ENCODE measurements around the gene ACSL4. TPM values are rescaled to one million over a fixed set of nuclear protein-coding genes. Genes with fewer than 3 reads are reported as not detected.
"Not testable (repeated sequence)": the region's sequence is repeated elsewhere in the genome, so short reads cannot be mapped to it uniquely, and the experiment has no call there.

Gene ACSL4
- total RNA-seq, 2 experiments from 2014 or later, result 44.8 to 50.7 TPM

DNA sequence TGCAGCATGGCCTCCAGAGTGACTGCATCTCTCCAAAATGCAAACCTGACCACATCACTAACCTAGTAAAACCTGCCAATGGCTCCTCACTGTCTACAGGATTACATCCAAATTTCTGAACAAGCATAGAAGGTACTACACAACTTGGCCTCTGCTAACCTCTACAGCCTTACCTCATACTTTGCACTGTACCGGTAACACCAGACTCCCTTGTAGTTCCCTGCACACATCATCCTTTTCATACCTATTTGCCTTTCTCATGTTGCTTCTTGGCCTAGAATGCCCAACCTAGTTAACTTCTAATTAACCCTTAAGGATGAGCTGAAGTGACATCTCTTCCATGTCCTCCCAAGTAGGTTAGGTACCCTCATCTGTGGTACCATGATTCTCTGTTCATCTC is 74.7 kb downstream of the ACSL4 start:
- Mint-ChIP-seq H3K27me3 (ENCODE audit: low read depth) (no peaks in the 10 kb centered on the region), H3K4me3 (no peak overlapping the region), H3K27ac (no peak overlapping the region), H3K4me1 (ENCODE audit: low read depth) (no peaks in the 10 kb centered on the region), H3K36me3 (ENCODE audit: low read depth) (peaks cover 55% of the 10 kb centered on the region), H3K9me3 (ENCODE audit: insufficient read depth) (no peaks in the 10 kb centered on the region)
- DNase-seq (no peak), ATAC-seq (no peak)
- ChIA-PET CTCF (no interaction called here), POLR2A (no interaction called here)

DNA sequence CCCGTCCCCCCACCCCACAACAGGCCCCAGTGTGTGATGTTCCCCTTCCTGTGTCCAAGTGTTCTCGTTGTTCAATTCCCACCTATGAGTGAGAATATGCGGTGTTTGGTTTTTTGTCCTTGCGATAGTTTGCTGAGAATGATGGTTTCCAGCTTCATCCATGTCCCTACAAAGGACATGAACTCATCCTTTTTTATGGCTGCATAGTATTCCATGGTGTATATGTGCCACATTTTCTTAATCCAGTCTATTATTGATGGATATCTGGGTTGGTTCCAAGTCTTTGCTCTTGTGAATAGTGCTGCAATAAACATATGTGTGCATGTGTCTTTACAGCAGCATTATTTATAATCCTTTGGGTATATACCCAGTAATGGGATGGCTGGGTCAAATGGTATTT is 75.7 kb downstream of the ACSL4 start:
- H3K27me3 Mint-ChIP-seq (ENCODE audit: low read depth), result not testable (repeated sequence)

DNA sequence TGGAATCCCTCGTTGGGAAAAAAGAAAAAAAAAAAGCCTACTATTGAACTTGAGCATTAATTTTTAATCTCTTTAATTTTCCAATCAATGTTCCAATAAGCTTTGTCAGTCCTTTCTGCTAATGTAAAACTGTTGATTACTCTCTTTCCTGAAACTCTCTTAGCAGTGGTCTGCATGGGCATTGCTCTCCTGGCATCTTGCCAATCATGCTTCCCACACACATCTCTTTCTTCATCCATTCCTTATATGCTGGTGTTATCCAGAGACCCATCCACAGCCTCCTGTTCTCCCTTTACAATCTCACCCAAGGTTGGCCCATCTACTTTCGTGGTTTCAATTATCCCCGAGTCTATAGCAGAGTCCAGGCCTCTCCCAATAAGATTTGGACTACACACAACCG is 76.3 kb downstream of the ACSL4 start:
- H3K27ac Mint-ChIP-seq, result no peak overlapping the region
- H3K4me1 Mint-ChIP-seq (ENCODE audit: low read depth), result no peaks in the 10 kb centered on the region
- no peak for DNase-seq
- peaks cover 43% of the 10 kb centered on the region for H3K36me3 Mint-ChIP-seq (ENCODE audit: low read depth)
- H3K27me3 Mint-ChIP-seq (ENCODE audit: low read depth), result no peaks in the 10 kb centered on the region
- no peaks in the 10 kb centered on the region for H3K9me3 Mint-ChIP-seq (ENCODE audit: insufficient read depth)
- POLR2A ChIA-PET, result no interaction called here
- no peak for ATAC-seq
- no peak overlapping the region for H3K4me3 Mint-ChIP-seq
- CTCF ChIA-PET, result no interaction called here

More for the DNA sequence above, 75.7 kb downstream of the ACSL4 start:
- H3K4me3 Mint-ChIP-seq; CTCF ChIA-PET; DNase-seq; ATAC-seq; H3K27ac Mint-ChIP-seq; H3K4me1 Mint-ChIP-seq (ENCODE audit: low read depth); POLR2A ChIA-PET; H3K9me3 Mint-ChIP-seq (ENCODE audit: insufficient read depth): not testable (repeated sequence)
- H3K36me3 Mint-ChIP-seq (ENCODE audit: low read depth), result peaks cover 47% of the 10 kb centered on the region

DNA sequence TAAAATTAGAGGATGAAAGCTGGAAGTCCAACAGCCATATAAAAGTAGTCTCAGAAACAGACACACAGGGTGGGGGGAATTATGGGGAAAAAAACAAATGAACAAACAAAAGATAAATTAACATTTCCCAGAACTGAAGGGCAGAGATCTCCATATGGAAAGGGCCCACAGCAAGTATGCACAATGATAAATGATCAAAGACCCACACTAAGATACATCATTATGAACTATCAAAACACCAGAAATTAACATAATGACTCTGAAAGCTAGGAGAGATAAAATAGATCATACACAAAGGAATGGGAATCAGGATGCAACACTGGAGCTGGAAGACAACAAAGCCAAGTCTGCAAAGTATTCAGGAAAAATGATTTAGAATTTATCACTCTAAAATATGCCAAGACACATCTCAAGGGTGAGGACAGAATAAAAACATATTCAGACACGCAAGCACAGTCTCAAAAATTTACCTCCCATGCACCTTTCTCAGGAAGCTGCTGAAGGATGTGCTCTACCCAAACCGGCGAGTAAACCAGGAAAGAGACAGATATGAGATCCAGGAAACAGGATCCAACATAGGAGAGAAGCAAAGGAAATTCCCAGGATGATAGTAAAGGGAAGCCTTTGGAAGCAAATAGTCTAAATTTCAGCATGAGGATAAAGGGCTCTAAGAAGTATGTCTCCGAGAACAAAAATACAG is 77.4 kb downstream of the ACSL4 start:
- Mint-ChIP-seq H3K9me3 (ENCODE audit: insufficient read depth) (no peaks in the 10 kb centered on the region), H3K4me3 (no peak overlapping the region), H3K4me1 (ENCODE audit: low read depth) (no peaks in the 10 kb centered on the region), H3K36me3 (ENCODE audit: low read depth) (peaks cover 40% of the 10 kb centered on the region), H3K27me3 (ENCODE audit: low read depth) (no peaks in the 10 kb centered on the region), H3K27ac (no peak overlapping the region)
- ChIA-PET POLR2A (no interaction called here), CTCF (no interaction called here)
- DNase-seq (no peak), ATAC-seq (no peak)

DNA sequence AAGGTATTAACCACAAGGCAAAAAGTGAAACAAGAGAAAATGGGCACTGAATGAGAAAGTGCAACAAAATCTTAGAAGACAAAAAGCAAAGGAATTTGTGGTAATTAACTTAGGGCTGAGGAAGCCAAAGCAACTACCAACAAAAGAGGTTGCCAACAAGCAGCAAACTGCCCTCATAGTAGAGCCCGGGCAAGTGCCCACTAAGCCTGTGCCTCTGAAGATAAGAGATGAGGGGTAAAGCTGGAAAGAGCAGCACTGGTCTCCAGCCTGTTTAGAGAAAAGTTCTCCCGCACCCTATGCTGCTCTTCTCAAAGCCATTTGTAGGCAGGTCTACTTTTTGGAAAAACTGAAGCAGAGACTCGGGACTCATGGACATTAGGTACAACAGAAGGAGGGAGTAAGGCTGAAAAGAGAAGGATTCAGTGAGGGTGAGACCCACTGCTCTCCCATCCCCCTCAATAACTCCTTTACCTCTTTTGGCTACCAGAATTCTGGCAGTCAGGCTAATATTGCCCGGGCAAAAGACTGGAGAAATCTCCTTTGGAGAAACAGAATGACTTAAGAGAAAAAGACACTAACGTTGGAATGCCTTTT is 78.4 kb downstream of the ACSL4 start:
- POLR2A ChIA-PET, result no interaction called here
- H3K4me1 Mint-ChIP-seq (ENCODE audit: low read depth), result no peaks in the 10 kb centered on the region
- no peak for DNase-seq
- no peak overlapping the region for H3K27ac Mint-ChIP-seq
- ATAC-seq, result no peak
- no peaks in the 10 kb centered on the region for H3K27me3 Mint-ChIP-seq (ENCODE audit: low read depth)
- CTCF ChIA-PET, result no interaction called here
- H3K36me3 Mint-ChIP-seq (ENCODE audit: low read depth), result peaks cover 35% of the 10 kb centered on the region
- H3K9me3 Mint-ChIP-seq (ENCODE audit: insufficient read depth), result no peaks in the 10 kb centered on the region
- no peak overlapping the region for H3K4me3 Mint-ChIP-seq

DNA sequence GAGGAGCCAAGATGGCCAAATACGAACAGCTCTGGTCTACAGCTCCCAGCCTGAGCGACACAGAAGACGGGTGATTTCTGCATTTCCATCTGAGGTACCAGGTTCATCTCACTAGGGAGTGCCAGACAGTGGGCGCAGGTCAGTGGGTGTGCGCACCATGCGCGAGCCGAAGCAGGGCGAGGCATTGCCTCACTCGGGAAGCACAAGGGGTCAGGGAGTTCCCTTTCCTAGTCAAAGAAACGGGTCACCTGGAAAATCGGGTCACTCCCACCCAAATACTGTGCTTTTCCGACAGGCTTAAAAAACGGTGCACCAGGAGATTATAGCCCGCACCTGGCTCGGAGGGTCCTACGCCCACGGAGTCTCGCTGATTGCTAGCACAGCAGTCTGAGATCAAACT is 88.4 kb downstream of the ACSL4 start:
- CTCF ChIA-PET; H3K27ac Mint-ChIP-seq; DNase-seq; H3K9me3 Mint-ChIP-seq (ENCODE audit: insufficient read depth); H3K4me1 Mint-ChIP-seq (ENCODE audit: low read depth); POLR2A ChIA-PET; ATAC-seq; H3K27me3 Mint-ChIP-seq (ENCODE audit: low read depth); H3K4me3 Mint-ChIP-seq: not testable (repeated sequence)
- peaks cover 10% of the 10 kb centered on the region for H3K36me3 Mint-ChIP-seq (ENCODE audit: low read depth)

DNA sequence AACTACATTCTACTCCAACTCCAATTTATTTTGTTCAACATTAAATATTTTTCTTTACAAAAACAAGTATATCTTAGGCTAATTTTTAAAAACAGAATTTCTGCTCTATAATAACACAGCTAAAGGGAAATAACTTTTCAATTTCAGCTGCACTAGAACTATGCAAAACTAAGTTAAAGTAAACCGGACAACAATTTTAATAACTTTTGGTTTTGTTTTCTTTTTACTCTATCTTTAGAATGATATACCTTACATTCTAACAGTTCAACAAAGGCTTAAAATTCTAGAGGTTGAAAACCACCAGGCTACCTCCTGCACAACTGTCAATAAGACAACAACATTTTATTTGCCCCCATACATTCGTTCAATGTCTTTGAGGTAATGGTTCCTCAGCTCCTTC is 89.4 kb downstream of the ACSL4 start:
- H3K4me1 Mint-ChIP-seq (ENCODE audit: low read depth), result peaks cover 11% of the 10 kb centered on the region
- ChIA-PET CTCF (interaction anchor here (1.0 to 1.4 kb wide), 2 partner anchors 9 to 247 kb away, joined by 4 read pairs; no protein-coding TSS in a partner anchor), POLR2A (no interaction called here)
- H3K27ac Mint-ChIP-seq, result no peak overlapping the region
- no peaks in the 10 kb centered on the region for H3K9me3 Mint-ChIP-seq (ENCODE audit: insufficient read depth)
- no peaks in the 10 kb centered on the region for H3K27me3 Mint-ChIP-seq (ENCODE audit: low read depth)
- DNase-seq (no peak), ATAC-seq (no peak)
- H3K36me3 Mint-ChIP-seq (ENCODE audit: low read depth), result peaks cover 15% of the 10 kb centered on the region
- no peak overlapping the region for H3K4me3 Mint-ChIP-seq

DNA sequence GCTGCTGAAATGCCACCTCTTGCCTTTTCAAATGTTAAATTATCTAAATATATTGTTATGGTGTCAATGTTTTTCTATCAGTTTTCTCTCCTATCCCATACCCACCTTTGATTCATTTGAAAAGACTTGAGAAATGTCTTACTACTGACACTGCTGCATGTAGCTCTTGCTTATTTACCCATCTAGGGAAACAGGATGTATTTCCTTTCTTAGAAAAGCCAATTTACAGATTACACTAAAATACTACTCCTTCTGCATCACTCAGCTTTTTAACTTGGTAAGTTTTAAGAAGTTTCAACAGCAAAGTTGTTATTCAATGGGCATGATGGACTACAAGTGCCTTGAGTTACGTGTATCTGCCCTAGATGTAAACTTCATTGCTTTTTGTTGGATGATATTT is 94.9 kb downstream of the ACSL4 start:
- POLR2A ChIA-PET, result no interaction called here
- Mint-ChIP-seq H3K27me3 (ENCODE audit: low read depth) (no peaks in the 10 kb centered on the region), H3K4me3 (peak overlapping the region; percentile 14)

DNA sequence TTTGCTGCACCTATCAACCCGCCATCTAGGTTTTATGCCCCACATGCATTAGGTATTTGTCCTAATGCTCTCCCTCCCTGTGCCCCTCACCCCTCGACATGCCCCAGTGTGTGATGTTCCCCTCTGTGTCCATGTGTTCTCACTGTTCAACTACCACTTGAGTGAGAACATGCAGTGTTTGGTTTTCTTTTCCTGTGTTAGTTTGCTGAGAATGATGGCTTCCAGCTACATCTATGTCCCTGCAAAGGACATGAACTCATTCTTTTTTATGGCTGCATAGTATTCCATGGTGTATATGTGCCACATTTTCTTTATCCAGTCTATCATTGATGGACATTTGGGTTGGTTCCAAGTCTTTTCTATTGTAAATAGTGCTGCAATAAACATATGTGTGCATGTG is 95.6 kb downstream of the ACSL4 start:
- CTCF ChIA-PET; POLR2A ChIA-PET; ATAC-seq; DNase-seq; H3K9me3 Mint-ChIP-seq (ENCODE audit: insufficient read depth); H3K27me3 Mint-ChIP-seq (ENCODE audit: low read depth); H3K4me3 Mint-ChIP-seq: not testable (repeated sequence)
- H3K4me1 Mint-ChIP-seq (ENCODE audit: low read depth), result peaks cover 22% of the 10 kb centered on the region
- H3K36me3 Mint-ChIP-seq (ENCODE audit: low read depth), result peaks cover 19% of the 10 kb centered on the region
- peak overlapping the region; percentile 39 for H3K27ac Mint-ChIP-seq

More for the DNA sequence above, 94.9 kb downstream of the ACSL4 start:
- no peak for DNase-seq
- H3K36me3 Mint-ChIP-seq (ENCODE audit: low read depth), result peaks cover 20% of the 10 kb centered on the region
- peaks cover 22% of the 10 kb centered on the region for H3K4me1 Mint-ChIP-seq (ENCODE audit: low read depth)
- ATAC-seq, result no peak
- H3K9me3 Mint-ChIP-seq (ENCODE audit: insufficient read depth), result no peaks in the 10 kb centered on the region
- CTCF ChIA-PET, result interaction anchor here (0.9 kb wide), 1 partner anchor 152 kb away, joined by 3 read pairs; no protein-coding TSS in a partner anchor
- peak overlapping the region; percentile 44 for H3K27ac Mint-ChIP-seq

DNA sequence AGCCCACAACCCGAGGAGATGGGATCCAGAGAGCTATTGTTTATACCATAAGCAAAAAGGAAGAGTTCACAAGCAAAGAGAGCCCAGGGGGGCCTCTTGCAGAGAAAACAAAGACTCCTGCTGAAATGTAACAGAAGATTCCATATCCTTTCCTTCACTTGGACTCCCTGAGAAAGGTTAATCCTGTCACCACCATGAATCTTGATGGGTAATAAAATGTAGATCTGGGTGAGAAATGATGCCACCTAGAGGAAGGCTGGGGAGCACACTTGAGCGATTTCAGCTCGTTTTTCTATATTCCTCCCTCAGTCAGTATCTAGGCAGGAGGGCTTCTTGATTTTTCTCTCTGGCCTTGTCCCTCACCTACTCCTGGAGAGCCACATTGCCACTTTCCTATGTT is 97.9 kb downstream of the ACSL4 start:
- ATAC-seq (no peak), DNase-seq (no peak)
- Mint-ChIP-seq H3K27me3 (ENCODE audit: low read depth) (no peaks in the 10 kb centered on the region), H3K27ac (no peak overlapping the region), H3K4me1 (ENCODE audit: low read depth) (peaks cover 22% of the 10 kb centered on the region), H3K9me3 (ENCODE audit: insufficient read depth) (no peaks in the 10 kb centered on the region), H3K36me3 (ENCODE audit: low read depth) (peaks cover 16% of the 10 kb centered on the region), H3K4me3 (no peak overlapping the region)
- ChIA-PET POLR2A (no interaction called here), CTCF (interaction anchor here (0.7 to 3.5 kb wide), 13 partner anchors 8 to 256 kb away, joined by 3 to 29 read pairs (median 4); partner anchors contain the start of genes GUCY2F and NXT2)

DNA sequence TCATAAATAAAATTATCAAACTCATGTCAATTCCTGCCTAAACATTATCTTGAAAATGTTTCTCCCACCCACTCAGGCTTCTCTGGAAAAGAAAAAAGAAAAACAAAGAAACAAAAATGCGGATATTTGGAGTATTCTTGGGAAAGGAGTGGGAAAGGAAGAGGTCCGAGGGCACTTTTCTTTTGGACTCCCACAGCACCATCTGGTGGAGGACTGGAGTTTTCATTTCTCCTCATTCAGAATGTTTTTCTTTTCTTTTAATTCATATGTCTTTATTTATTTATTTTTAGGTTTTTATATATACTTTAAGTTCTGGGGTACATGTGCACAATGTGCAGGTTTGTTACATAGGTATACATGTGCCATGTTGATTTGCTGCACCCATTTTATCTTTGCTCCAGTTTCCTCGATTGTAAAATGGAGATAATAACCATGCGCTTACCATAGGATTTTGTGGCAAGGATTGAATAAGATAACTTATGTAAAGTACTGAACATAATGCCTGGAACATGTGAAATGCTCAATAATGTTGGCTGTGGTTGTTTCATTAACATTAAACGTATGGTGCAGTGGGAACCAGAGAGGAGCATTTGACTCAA is 100.1 kb downstream of the ACSL4 start:
- peaks cover 8% of the 10 kb centered on the region for H3K4me1 Mint-ChIP-seq (ENCODE audit: low read depth)
- H3K9me3 Mint-ChIP-seq (ENCODE audit: insufficient read depth), result no peaks in the 10 kb centered on the region
- ATAC-seq (no peak), DNase-seq (no peak)
- POLR2A ChIA-PET, result no interaction called here
- no peaks in the 10 kb centered on the region for H3K27me3 Mint-ChIP-seq (ENCODE audit: low read depth)
- H3K36me3 Mint-ChIP-seq (ENCODE audit: low read depth), result peaks cover 5% of the 10 kb centered on the region
- no peak overlapping the region for H3K4me3 Mint-ChIP-seq
- CTCF ChIA-PET, result interaction anchor here (1.0 to 3.5 kb wide), 5 partner anchors 12 to 151 kb away, joined by 3 to 29 read pairs (median 8); partner anchors contain the start of genes GUCY2F and NXT2
- H3K27ac Mint-ChIP-seq, result no peak overlapping the region

DNA sequence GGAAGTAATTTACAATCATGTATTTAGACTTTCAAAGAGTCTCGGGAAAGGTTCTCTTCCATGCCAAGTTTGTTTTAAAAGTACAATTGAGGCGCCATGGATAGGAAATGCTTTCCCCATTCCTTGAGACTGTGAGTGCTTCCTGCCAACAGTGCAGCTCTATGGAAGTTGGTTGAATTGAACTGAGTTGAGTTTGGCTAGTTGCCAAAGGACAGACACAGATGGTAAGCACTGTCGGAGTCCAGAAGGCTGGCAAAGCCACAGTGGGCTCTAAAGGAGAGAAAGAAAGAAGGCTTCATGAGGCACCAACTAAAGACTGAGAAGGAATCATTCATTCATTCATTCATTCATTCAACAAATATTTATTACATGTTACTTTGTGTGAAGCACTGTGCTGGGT is 103.7 kb downstream of the ACSL4 start:
- no peak for DNase-seq
- no peaks in the 10 kb centered on the region for H3K4me1 Mint-ChIP-seq (ENCODE audit: low read depth)
- H3K9me3 Mint-ChIP-seq (ENCODE audit: insufficient read depth), result no peaks in the 10 kb centered on the region
- H3K27me3 Mint-ChIP-seq (ENCODE audit: low read depth), result no peaks in the 10 kb centered on the region
- no peak overlapping the region for H3K27ac Mint-ChIP-seq
- no peaks in the 10 kb centered on the region for H3K36me3 Mint-ChIP-seq (ENCODE audit: low read depth)
- no peak for ATAC-seq
- POLR2A ChIA-PET, result no interaction called here
- CTCF ChIA-PET, result interaction anchor here (0.6 kb wide), 1 partner anchor 143 kb away, joined by 3 read pairs; no protein-coding TSS in a partner anchor
- H3K4me3 Mint-ChIP-seq, result no peak overlapping the region

All from activated CD8-positive, alpha-beta T cell treated with anti-CD3 and anti-CD28 coated beads, Interleukin-2, amount 10 ng/mL, durations not matched to agents 7 days and 5 days (primary cell).